SK-N-SH (cell line): ENCODE measurements around the gene SGCA. TPM values are rescaled to one million over a fixed set of nuclear protein-coding genes. Genes with fewer than 3 reads are reported as not detected.

ENCODE experiments used
- CTCF ChIA-PET: fragments of 300-600, 350-600 bp; formaldehyde crosslinking; extraction: SDS; loops from one replicate; lab custom pipeline; 2021; lab: Yijun Ruan, JAX
- POLR2A ChIA-PET: fragments of 350-600 bp; sonication (Branson Sonifier 250); formaldehyde crosslinking; extraction: SDS; loops from one replicate; lab custom pipeline; 2020; ENCODE audit warnings: antibody characterized with exemption, inconsistent platforms; lab: Yijun Ruan, JAX
- DNase-seq: peaks from one replicate; pipeline ENCODE4 v3.0.0; 2012
- H2AFZ ChIP-seq: fragments of 200-600 bp; sonication (generic); 2 replicates; pipeline ENCODE4 v1.8.1; 2016; ENCODE audit warnings: antibody characterized with exemption, mild to moderate bottlenecking, low read depth
- H3F3A ChIP-seq: fragments of 200-600 bp; sonication (generic); replicated peaks from 2 replicates; pipeline ENCODE3; 2016; ENCODE audit warnings: antibody characterized with exemption, mild to moderate bottlenecking; ENCODE audit not compliant: insufficient read depth
- H3K27ac ChIP-seq, 2 experiments: fragments of 200-500 bp in 1 of 2; fragments of 200-600 bp in 1 of 2; sonication (Bioruptor generic) in 1 of 2; sonication (generic), shearing (Covaris generic) in 1 of 2; 2 replicates each; pipeline versions ENCODE4 v1.5.1 to v1.6.1; 2014 to 2016; ENCODE audit warnings: low read depth in 2 of 2, inconsistent platforms in 1 of 2, low read length in 1 of 2, mild to moderate bottlenecking in 1 of 2, mixed read lengths in 1 of 2
- H3K27me3 ChIP-seq: fragments of 200-600 bp; sonication (generic), shearing (Covaris generic); 2 replicates; pipeline ENCODE4 v1.6.1; 2016; ENCODE audit warnings: mixed run types; ENCODE audit not compliant: insufficient read depth
- H3K36me3 ChIP-seq, 2 experiments: fragments of 200-500 bp in 1 of 2; fragments of 200-600 bp in 1 of 2; sonication (Bioruptor generic) in 1 of 2; sonication (generic) in 1 of 2; replicated peaks in 1 of 2; 2 replicates each; pipeline versions ENCODE3 to v1.5.1; 2014 to 2016; ENCODE audit warnings: low read length in 1 of 2, mild to moderate bottlenecking in 1 of 2; ENCODE audit not compliant: insufficient read depth in 2 of 2, control insufficient read depth in 1 of 2
- H3K4me1 ChIP-seq, 2 experiments: fragments of 200-500 bp in 1 of 2; fragments of 200-600 bp in 1 of 2; sonication (Bioruptor generic) in 1 of 2; sonication (generic), shearing (Covaris generic) in 1 of 2; 2 replicates each; pipeline versions ENCODE4 v1.5.1 to v1.6.1; 2014 to 2016; ENCODE audit warnings: low read depth in 1 of 2, low read length in 1 of 2, mixed run types in 1 of 2; ENCODE audit not compliant: insufficient read depth in 2 of 2, control insufficient read depth in 1 of 2
- H3K4me2 ChIP-seq: fragments of 200-600 bp; sonication (generic), shearing (Covaris generic); 2 replicates; pipeline ENCODE4 v1.6.1; 2017; ENCODE audit warnings: mixed run types
- H3K4me3 ChIP-seq, 2 experiments: fragments of 200-500 bp in 1 of 2; fragments of 200-600 bp in 1 of 2; sonication (Bioruptor generic) in 1 of 2; sonication (generic), shearing (Covaris generic) in 1 of 2; 2 replicates each; pipeline versions ENCODE4 v1.5.1 to v1.8.1; 2014 to 2016; ENCODE audit warnings: low read depth in 2 of 2, inconsistent platforms in 1 of 2, low read length in 1 of 2, mild to moderate bottlenecking in 1 of 2, mixed read lengths in 1 of 2, moderate library complexity in 1 of 2
- H3K79me2 ChIP-seq: fragments of 200-600 bp; sonication (generic); 2 replicates; pipeline ENCODE4 v1.8.1; 2017; ENCODE audit warnings: mild to moderate bottlenecking; ENCODE audit not compliant: insufficient read depth
- H3K9ac ChIP-seq: fragments of 200-600 bp; sonication (generic); 2 replicates; pipeline ENCODE4 v1.6.1; 2017; ENCODE audit warnings: mixed run types
- H3K9me2 ChIP-seq: fragments of 200-600 bp; sonication (generic); 2 replicates; pipeline ENCODE4 v1.6.1; 2017; ENCODE audit warnings: mixed run types
- H3K9me3 ChIP-seq: fragments of 200-600 bp; sonication (generic); 2 replicates; pipeline ENCODE4 v1.6.1; 2017; ENCODE audit warnings: mixed run types, mild to moderate bottlenecking, moderate library complexity
- H4K20me1 ChIP-seq: fragments of 200-600 bp; sonication (generic); 2 replicates; pipeline ENCODE4 v1.6.1; 2017; ENCODE audit warnings: mild to moderate bottlenecking, mixed run types; ENCODE audit not compliant: insufficient read depth
- CHD2 ChIP-seq: fragments of 150-350 bp; IDR thresholded peaks from 2 replicates; pipeline ENCODE4 v1.6.1; 2018; ENCODE audit warnings: low read length; ENCODE audit not compliant: partially characterized antibody
- CTCF ChIP-seq: fragments of 200-600 bp; sonication (generic); IDR thresholded peaks from 2 replicates; pipeline ENCODE4 v1.6.1; 2017; ENCODE audit warnings: antibody characterized with exemption, mild to moderate bottlenecking, moderate library complexity
- ELF1 ChIP-seq: IDR thresholded peaks from 2 replicates; pipeline ENCODE4 v1.4.0; 2012
- EP300 ChIP-seq, 2 experiments: IDR thresholded peaks; 2 replicates each; pipeline versions ENCODE4 v1.4.0 to v1.6.1; 2012; ENCODE audit warnings: borderline replicate concordance in 1 of 2, low read depth in 1 of 2, low read length in 1 of 2
- FOSL2 ChIP-seq: IDR thresholded peaks from 2 replicates; pipeline ENCODE4 v1.4.0; 2012; ENCODE audit warnings: low read depth, mild to moderate bottlenecking, moderate library complexity, borderline replicate concordance
- FOXJ3 ChIP-seq: sonication (generic); formaldehyde crosslinking; IDR thresholded peaks from 2 replicates; pipeline ENCODE4 v1.5.1; 2020; ENCODE audit warnings: mild to moderate bottlenecking, missing genetic modification reagents
- FOXM1 ChIP-seq: IDR thresholded peaks from 2 replicates; pipeline ENCODE4 v1.4.0; 2012; ENCODE audit warnings: low read depth, mild to moderate bottlenecking
- GABPA ChIP-seq: IDR thresholded peaks from 2 replicates; pipeline ENCODE4 v1.4.0; 2012; ENCODE audit warnings: low read depth, mild to moderate bottlenecking
- GATA2 ChIP-seq: sonication (generic); formaldehyde crosslinking; IDR thresholded peaks from 2 replicates; pipeline ENCODE4 v1.5.0; 2020; ENCODE audit warnings: mild to moderate bottlenecking, missing genetic modification reagents
- IRF3 ChIP-seq: fragments of 150-350 bp; IDR thresholded peaks from 2 replicates; pipeline ENCODE4 v1.6.1; 2016; ENCODE audit warnings: mild to moderate bottlenecking, low read depth, low read length
- MAX ChIP-seq: IDR thresholded peaks from 2 replicates; pipeline ENCODE4 v1.4.0; 2012; ENCODE audit warnings: low read depth
- MEF2A ChIP-seq: IDR thresholded peaks from 2 replicates; pipeline ENCODE4 v1.4.0; 2012; ENCODE audit warnings: low read depth, borderline replicate concordance
- MXI1 ChIP-seq: IDR thresholded peaks from 2 replicates; pipeline ENCODE4 v1.6.1; 2012; ENCODE audit warnings: mild to moderate bottlenecking, low read depth, low read length, improper control_type of control experiment
- PBX3 ChIP-seq: IDR thresholded peaks from 2 replicates; pipeline ENCODE4; 2012
- POLR2AphosphoS5 ChIP-seq: IDR thresholded peaks from 2 replicates; pipeline ENCODE4 v1.6.1; 2012; ENCODE audit warnings: low read depth, low read length
- RCOR1 ChIP-seq: fragments of 150-350 bp; IDR thresholded peaks from 2 replicates; pipeline ENCODE4 v1.6.1; 2017; ENCODE audit warnings: antibody characterized with exemption, low read length
- REST ChIP-seq: IDR thresholded peaks from 2 replicates; pipeline ENCODE4 v1.6.1; 2012; ENCODE audit warnings: mild to moderate bottlenecking, low read depth, low read length, moderate library complexity
- RXRA ChIP-seq: IDR thresholded peaks from 2 replicates; pipeline ENCODE4 v1.4.0; 2012; ENCODE audit warnings: low read depth, mild to moderate bottlenecking, borderline replicate concordance
- TAF1 ChIP-seq: IDR thresholded peaks from 2 replicates; pipeline ENCODE4 v1.6.1; 2012; ENCODE audit warnings: low read depth, mild to moderate bottlenecking, low read length, moderate library complexity, borderline replicate concordance
- TCF12 ChIP-seq: IDR thresholded peaks from 2 replicates; pipeline ENCODE4 v1.4.0; 2012
- USF1 ChIP-seq: IDR thresholded peaks from 2 replicates; pipeline ENCODE4 v1.4.0; 2012; ENCODE audit warnings: low read depth, borderline replicate concordance
- USF2 ChIP-seq: fragments of 150-350 bp; IDR thresholded peaks from 2 replicates; pipeline ENCODE4 v1.6.1; 2017; ENCODE audit warnings: antibody characterized with exemption, low read length, low read depth, borderline replicate concordance
- WGBS: methylation state at CpG from one replicate; pipeline ENCODE4 v1.1.6; 2017; ENCODE audit warnings: low lambda C conversion rate; 5-methylcytosine and 5-hydroxymethylcytosine counted together
- polyA plus RNA-seq, 3 experiments: library from polyadenylated mRNA; depleted of rRNA; stranded (reverse); fragments of >200 nt; gene quantifications; 2 replicates each; pipeline ENCODE4 v1.2.3, GENCODE V29; 2012

SGCA gene
- polyA plus RNA-seq, 1 of the 3 experiments (the other 2 are of a cell fraction): not detected

GRCh38 chr17:50203604-50204345, 38.0 kb downstream of the SGCA start:
- Histone ChIP-seq H3K36me3 (peaks cover 6 to 11% of the 10 kb centered on the region in 2 experiments), H3K79me2 (peaks cover 48% of the 10 kb centered on the region), H3F3A (peaks cover 57% of the 10 kb centered on the region), H3K9me2 (no peaks in the 10 kb centered on the region), H3K4me3 (no peak overlapping the region), H4K20me1 (peaks cover 26% of the 10 kb centered on the region), H3K9me3 (no peaks in the 10 kb centered on the region), H3K27ac (peak overlapping the region; percentile 76 to 100; a peak in 3 of 4 replicates), H2AFZ (no peak overlapping the region), H3K4me2 (peak overlapping the region; percentile 89), H3K27me3 (no peaks in the 10 kb centered on the region), H3K4me1 (peaks cover 53 to 61% of the 10 kb centered on the region in 2 experiments), H3K9ac (peak overlapping the region; percentile 57; the same call in 1 of the 2 replicates)
- 48% methylated on average over 12 of the region's 13 CpGs for WGBS
- no peak for DNase-seq
- ChIA-PET POLR2A (no interaction called here), CTCF (interaction anchor here (0.8 to 25.6 kb wide), 11 partner anchors 9 to 125 kb away, joined by 3 to 2150 read pairs (median 4); partner anchors contain the start of genes SGCA and TMEM92)
- TF ChIP-seq MXI1: no peak
- no peak for TF ChIP-seq CTCF
- TF ChIP-seq TCF12: peak; percentile 98
- TF ChIP-seq ELF1: peak; percentile 61; the same call in 1 of the 2 replicates
- TF ChIP-seq CHD2: no peak
- TF ChIP-seq TAF1: peak; percentile 43; the same call in 1 of the 2 replicates
- no peak for TF ChIP-seq FOXJ3 (CRISPR knock-in tag)
- TF ChIP-seq MEF2A: 0 out of 2 replicates have a peak, but pooled peaks have one; percentile 35
- TF ChIP-seq EP300 (IDR thresholded peaks at IDR 0.05; ENCODE audit: borderline replicate concordance in 1 of 2, low read depth in 1 of 2, low read length in 1 of 2): peak in 1 of 2 experiments; percentile 93; a peak in 3 of 4 replicates
- TF ChIP-seq USF2: no peak
- peak; percentile 28; the same call in 1 of the 2 replicates for TF ChIP-seq GABPA
- peak; percentile 90 for TF ChIP-seq FOSL2
- TF ChIP-seq REST: peak; percentile 68
- no peak for TF ChIP-seq GATA2 (CRISPR knock-in tag)
- peak; percentile 86; the same call in 1 of the 2 replicates for TF ChIP-seq RXRA
- TF ChIP-seq MAX: peak; percentile 100
- TF ChIP-seq PBX3: peak; percentile 87
- no peak for TF ChIP-seq IRF3
- 0 out of 2 replicates have a peak, but pooled peaks have one; percentile 19 for TF ChIP-seq USF1
- no peak for TF ChIP-seq FOXM1
- TF ChIP-seq RCOR1: no peak
- peak; percentile 89 for TF ChIP-seq POLR2AphosphoS5
